ENCODE measurements around the gene SIPA1L3.

DNA sequence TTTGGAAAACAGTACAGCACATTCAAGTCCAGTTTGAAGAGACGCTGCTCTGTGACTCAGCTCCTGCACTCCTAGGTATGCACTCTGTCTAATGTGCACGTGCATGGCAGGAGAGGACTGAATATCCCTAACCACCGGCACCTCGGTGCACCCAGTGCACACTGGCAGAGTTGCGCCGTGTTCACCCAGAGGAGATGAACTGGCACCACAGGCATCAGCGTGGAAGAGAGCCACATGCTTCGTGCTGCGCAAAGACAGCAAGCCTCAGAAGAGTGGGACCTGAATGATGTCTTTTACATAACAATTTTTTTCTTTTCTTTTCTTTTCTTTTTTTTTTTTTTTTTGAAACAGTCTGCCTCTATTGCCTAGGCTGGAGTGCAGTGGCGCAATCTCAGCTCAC lies 194.7 kb downstream of the SIPA1L3 start:
- TF ChIP-seq CTCF (conservative IDR thresholded peaks at IDR 0.05; ENCODE audit: low read depth in 2 of 2) (no peak), NANOG (IDR thresholded peaks at IDR 0.05; ENCODE audit: borderline replicate concordance) (no peak), POLR2AphosphoS5 (IDR thresholded peaks at IDR 0.05; ENCODE audit: low read depth) (no peak), EZH2 (IDR thresholded peaks at IDR 0.05; ENCODE audit: low read depth, unreplicated experiment) (no peak), EZH2phosphoT487 (IDR thresholded peaks at IDR 0.05; ENCODE audit: unreplicated experiment) (no peak), JUNB (IDR thresholded peaks at IDR 0.05; ENCODE audit: unreplicated experiment) (no peak)
- TF ChIP-seq, protein P1, sequence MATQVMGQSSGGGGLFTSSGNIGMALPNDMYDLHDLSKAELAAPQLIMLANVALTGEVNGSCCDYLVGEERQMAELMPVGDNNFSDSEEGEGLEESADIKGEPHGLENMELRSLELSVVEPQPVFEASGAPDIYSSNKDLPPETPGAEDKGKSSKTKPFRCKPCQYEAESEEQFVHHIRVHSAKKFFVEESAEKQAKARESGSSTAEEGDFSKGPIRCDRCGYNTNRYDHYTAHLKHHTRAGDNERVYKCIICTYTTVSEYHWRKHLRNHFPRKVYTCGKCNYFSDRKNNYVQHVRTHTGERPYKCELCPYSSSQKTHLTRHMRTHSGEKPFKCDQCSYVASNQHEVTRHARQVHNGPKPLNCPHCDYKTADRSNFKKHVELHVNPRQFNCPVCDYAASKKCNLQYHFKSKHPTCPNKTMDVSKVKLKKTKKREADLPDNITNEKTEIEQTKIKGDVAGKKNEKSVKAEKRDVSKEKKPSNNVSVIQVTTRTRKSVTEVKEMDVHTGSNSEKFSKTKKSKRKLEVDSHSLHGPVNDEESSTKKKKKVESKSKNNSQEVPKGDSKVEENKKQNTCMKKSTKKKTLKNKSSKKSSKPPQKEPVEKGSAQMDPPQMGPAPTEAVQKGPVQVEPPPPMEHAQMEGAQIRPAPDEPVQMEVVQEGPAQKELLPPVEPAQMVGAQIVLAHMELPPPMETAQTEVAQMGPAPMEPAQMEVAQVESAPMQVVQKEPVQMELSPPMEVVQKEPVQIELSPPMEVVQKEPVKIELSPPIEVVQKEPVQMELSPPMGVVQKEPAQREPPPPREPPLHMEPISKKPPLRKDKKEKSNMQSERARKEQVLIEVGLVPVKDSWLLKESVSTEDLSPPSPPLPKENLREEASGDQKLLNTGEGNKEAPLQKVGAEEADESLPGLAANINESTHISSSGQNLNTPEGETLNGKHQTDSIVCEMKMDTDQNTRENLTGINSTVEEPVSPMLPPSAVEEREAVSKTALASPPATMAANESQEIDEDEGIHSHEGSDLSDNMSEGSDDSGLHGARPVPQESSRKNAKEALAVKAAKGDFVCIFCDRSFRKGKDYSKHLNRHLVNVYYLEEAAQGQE (IDR thresholded peaks at IDR 0.05; ENCODE audit: unreplicated experiment): no peak

All from GM23338 (cell line).